Eye (tissue), 1 donor: Measurements from ENCODE around the gene LHX8.
"Not testable (repeated sequence)": the region's sequence is repeated elsewhere in the genome, so short reads cannot be mapped to it uniquely, and the experiment has no call there.

ENCODE experiments used
- DNase-seq: peaks from one replicate; pipeline ENCODE4 v3.0.0-alpha.2; 2015

The LHX8 gene

GRCh38 chr1:75132812-75133619 lies 1.2 kb upstream of the LHX8 start:
- peak; percentile 83 for DNase-seq

DNA sequence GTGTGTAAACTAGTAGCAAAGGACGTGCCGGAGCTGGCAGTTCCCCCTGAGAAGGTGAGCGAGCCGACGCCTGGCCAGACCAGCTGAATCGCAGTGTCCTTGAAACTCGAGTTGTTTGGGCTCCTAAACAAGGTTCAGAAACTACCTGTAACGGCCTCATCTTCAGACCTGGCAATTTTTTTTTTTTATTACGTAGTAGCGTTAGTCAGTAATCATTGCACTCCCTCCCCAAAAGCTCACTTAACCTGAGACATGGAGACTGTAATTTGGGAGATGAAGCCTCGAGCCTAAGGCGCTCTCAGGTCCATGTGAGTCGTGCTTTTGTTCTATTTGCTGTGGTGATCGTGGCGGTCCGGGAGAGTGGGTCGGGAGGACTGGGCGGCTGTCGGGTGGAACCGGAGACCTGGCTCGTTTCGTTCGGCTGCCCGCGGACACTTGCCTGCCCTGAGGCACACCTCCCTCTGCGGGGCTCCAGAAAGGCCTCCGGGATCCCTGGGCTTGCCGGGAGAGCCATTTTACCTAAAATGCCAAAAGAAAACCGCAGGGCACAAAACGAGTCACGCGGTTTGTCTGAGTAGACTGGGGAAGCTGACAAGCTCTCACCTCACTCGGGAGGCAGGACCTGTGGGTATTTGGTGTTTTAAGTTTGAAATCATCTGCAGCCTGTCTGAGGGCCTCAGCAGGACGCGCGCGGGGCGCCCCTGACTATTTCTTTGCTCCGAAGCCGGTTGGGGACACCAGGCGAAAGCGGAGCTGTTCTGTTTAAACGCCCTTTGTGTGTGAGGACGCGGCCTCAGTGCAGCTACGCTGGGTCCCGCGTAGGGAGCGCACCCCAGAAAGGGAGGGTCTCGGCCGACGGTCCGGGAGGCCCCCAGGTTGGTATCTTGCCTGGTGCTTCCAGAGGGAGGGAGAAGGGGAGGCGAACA lies 722 bp downstream of the LHX8 start:
- peak; percentile 85 for DNase-seq

GRCh38 chr1:75135573-75136194 lies 1.5 kb downstream of the LHX8 start:
- peak; percentile 85 for DNase-seq

DNA sequence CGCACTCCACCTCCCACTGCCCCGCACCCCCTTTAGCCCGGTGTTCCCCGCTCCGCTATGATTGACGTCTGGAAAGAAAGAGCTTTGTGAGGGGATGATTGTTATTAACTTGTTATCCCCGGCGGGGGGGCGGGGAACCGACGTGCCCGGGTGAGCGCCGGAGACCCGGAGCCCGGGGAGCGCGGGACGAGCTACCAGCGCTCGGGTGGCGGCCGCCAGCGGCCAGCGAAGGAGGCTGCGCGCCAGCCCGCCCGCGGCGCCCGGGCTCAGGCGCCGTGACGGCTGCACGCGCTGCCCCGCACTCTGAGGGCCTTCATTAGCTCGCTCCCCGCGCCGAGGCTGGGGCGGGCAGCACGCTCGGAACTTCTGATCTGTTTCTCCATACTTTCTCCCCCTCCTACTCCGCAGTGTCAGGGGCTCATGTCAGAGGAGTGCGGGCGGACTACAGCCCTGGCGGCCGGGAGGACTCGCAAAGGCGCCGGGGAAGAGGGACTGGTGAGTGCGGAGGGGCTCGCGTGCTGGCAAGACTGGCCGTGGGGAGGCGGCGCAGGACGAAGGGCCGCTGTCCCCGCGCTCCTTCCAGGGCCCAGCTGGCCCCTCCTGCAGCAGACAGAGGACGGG lies 2.1 kb downstream of the LHX8 start:
- peak; percentile 82 for DNase-seq

GRCh38 chr1:75136921-75137641 lies 2.9 kb downstream of the LHX8 start:
- DNase-seq, result peak; percentile 33

DNA sequence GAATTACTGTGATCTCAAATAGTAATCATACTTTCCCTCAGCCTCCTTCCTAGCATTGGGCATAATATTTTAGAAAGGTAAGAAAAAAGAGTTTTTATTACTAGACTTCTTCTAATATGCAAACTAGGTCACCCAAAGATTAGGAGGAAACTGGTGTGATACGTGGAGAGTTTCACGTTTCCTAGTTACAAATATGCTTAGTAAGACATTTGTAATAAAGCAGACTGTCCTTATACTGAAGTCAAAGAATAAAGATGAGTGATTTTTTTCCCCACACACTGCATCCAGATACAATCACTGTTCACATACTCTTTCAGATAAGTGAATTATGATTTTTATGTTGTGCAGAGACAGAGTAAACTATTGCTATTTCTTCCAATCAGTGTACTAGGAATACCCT lies 17.9 kb downstream of the LHX8 start:
- DNase-seq, result no peak

- DNase-seq, result no peak
These were observed 25.0 kb downstream of the LHX8 start for GRCh38 chr1:75159154-75159553.

DNA sequence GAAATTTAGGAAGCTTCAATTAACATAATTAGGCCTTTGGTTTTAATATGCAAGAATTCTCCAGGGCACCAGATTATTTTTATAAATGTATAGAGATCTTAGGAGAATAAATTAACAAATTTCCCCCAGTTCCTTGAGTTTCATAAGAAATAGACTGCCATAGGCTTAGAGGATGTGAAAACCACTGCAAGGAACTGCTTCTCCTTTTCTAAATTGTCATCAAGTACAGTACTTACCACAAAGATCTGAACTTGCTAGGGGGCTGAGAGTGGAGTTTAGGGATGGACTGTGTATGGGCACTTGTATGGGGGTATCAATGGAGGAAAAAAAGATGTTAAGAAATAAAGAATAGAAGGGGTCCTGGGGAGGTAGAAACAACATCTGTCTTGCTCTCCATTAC lies 31.1 kb downstream of the LHX8 start:
- no peak for DNase-seq

GRCh38 chr1:75166821-75167220 lies 32.6 kb downstream of the LHX8 start:
- DNase-seq, result no peak

- no peak for DNase-seq
These were observed 35.8 kb downstream of the LHX8 start for GRCh38 chr1:75170011-75170410.

DNA sequence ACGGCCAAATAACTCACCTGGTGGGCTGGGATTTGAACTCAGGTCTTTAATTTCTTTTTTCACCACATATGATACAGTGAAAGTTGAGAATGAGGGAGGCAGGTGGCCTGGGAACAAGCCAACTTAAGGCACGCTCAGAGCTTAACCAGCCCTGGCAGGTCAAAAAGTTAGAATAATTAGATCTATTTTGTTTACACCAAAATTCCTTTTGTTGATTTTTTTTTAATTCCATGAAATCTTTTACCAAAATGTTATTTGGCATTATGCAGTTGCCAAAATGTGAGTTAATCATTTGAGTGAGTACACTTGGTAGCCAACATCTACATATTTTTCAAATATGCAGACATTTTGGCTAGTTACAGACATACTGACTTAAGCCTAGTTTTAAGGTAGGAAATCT lies 36.8 kb downstream of the LHX8 start:
- no peak for DNase-seq

DNA sequence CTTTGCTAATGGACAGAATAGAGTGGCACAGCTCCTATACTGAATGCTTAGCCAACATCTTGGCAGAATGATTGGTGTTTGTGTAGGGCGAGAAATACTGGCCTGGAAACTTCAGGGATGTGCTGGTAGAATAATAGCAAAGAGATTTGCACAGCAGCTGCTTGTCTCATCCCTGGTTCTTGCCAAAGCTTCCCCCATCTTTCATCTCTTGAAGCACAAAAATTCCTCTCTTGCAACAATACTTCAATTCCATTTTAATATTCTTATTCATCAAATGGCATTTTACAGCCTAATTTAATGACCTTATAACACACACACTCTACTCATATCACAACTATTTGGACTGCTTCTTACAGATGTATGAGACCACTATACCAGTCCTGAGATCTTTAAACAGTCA lies 37.7 kb downstream of the LHX8 start:
- no peak for DNase-seq

- peak; percentile 13 for DNase-seq
These were observed 38.4 kb downstream of the LHX8 start for GRCh38 chr1:75172556-75172955.

- DNase-seq, result no peak
These were observed 40.0 kb downstream of the LHX8 start for GRCh38 chr1:75174031-75174760.

DNA sequence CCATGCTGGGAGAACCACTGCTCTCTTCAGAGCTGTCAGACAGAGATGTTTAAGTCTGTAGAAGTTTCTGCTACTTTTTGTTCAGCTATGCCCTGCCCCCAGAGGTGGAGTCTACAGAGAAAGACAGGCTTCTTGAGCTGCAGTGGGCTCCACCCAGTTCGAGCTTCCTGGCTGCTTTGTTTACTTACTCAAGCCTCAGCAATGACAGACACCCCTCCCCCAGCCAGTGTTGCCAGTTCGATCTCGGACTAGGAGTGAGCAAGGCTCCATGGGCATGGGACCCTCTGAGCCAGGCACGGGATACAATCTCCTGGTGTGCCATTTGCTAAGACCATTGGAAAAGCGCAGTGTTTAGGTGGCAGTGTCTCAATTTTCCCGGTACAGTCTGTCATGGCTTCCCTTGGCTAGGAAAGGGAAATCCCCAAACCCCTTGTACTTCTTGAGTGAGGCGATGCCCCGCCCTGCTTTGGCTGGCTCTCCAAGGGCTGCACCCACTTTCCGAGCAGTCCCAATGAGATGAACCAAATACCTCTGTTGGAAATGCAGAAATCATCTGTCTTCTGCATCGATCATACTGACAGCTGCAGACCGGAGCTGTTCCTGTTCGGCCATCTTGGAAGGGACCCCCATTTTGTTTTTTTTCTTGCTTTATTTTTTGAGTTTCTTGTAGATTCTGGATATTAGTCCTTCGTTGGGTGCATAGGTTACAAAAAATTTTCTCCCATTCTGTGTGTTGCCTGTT lies 47.2 kb downstream of the LHX8 start:
- not testable (repeated sequence) for DNase-seq

DNA sequence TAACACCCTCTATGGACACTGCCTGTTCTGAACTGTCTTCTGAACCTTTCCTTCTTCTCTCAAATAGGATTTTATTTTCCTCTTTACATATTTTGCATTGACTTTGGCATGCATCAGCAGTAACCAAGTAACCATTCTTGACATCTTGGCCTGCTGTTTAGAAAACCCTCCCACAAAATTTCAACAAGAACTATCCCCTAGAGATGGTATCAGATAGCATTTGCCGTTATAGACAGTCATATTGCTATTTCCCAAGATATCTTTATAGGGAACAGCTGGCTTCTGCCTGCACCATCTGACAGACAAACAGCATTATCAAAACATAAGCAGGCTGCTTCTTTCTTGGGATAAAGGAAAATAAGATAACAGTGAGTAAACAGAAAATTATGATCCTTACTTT lies 54.7 kb downstream of the LHX8 start:
- peak; percentile 17 for DNase-seq

- DNase-seq, result no peak
These were observed 64.0 kb downstream of the LHX8 start for GRCh38 chr1:75198163-75198562.

DNA sequence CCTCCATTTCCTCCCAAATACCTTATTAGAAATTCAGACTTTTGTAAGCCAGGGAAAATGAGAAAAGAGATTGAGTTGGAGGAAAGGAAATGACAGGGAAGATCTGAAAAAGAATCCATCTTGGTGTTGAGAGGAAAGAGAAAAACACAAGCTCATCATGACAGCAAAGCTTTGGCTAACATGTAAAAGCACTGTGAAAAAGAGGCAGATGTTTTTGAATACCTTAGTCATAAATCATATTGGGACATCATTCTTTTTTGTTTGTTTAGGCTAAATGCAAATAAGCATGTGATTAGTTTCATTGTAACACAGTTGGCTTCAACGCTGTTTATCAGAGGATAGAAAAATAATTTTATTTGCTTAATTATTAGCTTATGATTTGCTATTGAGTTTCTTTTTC lies 64.6 kb downstream of the LHX8 start:
- no peak for DNase-seq

DNA sequence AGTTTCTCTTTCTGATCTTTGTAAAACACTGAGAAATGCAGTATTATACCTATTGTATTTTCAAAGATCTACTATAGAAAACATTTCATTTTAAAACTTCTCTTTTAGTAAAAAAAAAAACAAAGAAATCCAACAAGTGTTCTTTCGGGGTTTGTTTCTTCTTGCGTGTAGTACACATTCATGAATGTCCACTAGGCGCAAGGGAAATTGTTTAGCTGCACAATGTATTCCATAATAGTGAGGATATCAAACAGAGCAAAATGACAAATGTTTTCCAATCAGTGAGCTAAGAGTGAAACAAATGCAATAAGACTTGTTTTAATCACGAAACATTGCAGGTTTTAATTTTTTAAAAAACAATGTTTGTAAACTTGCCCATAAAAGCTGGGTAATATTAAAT lies 68.6 kb downstream of the LHX8 start:
- no peak for DNase-seq

- peak; percentile 74 for DNase-seq
These were observed 69.5 kb downstream of the LHX8 start for GRCh38 chr1:75203415-75204277.
